HepG2 (cell line): ENCODE data around the gene HEY2. TPM values are rescaled to one million over a fixed set of nuclear protein-coding genes. Genes with fewer than 3 reads are reported as not detected.

Experiments
- ATF7 ChIP-seq, 2 experiments: fragments of 450-650 bp in 1 of 2; sonication (generic) in 1 of 2; formaldehyde crosslinking in 1 of 2; IDR thresholded peaks; 2 replicates each; pipeline versions ENCODE4 v1.4.0 to v1.6.1; 2016 to 2020; ENCODE audit warnings: antibody characterized with exemption in 1 of 2, mild to moderate bottlenecking in 1 of 2, missing genetic modification reagents in 1 of 2
- MED13 ChIP-seq: sonication (generic); formaldehyde crosslinking; IDR thresholded peaks from 2 replicates; pipeline ENCODE4 v1.5.0; 2020; ENCODE audit warnings: missing genetic modification reagents
- SOX13 ChIP-seq, 3 experiments: fragments of 450-650 bp in 1 of 3; sonication (generic) in 1 of 3; formaldehyde crosslinking in 1 of 3; IDR thresholded peaks in 2 of 3; conservative IDR thresholded peaks in 1 of 3; 2 replicates each; pipeline versions ENCODE4 v1.5.0 to v1.6.1; 2016 to 2020; ENCODE audit warnings: antibody characterized with exemption in 1 of 3, mild to moderate bottlenecking in 1 of 3, missing compliant biosample characterization in 1 of 3, missing genetic modification reagents in 1 of 3, moderate library complexity in 1 of 3
- SOX6 ChIP-seq, 2 experiments: fragments of 450-650 bp in 1 of 2; sonication (generic) in 1 of 2; formaldehyde crosslinking in 1 of 2; IDR thresholded peaks; 2 replicates each; pipeline versions ENCODE4 v1.4.0 to v1.6.1; 2017 to 2020; ENCODE audit warnings: antibody characterized with exemption in 1 of 2, mild to moderate bottlenecking in 1 of 2, missing genetic modification reagents in 1 of 2
- TBL1XR1 ChIP-seq: fragments of 150-350 bp; IDR thresholded peaks from 2 replicates; pipeline ENCODE4 v1.6.1; 2014; ENCODE audit warnings: borderline replicate concordance, low read length; ENCODE audit not compliant: partially characterized antibody
- ZC3H13 ChIP-seq: sonication (generic); formaldehyde crosslinking; IDR thresholded peaks from 2 replicates; pipeline ENCODE4 v1.8.1; 2023; ENCODE audit warnings: mild to moderate bottlenecking, missing genetic modification reagents, moderate library complexity
- ZNF354B ChIP-seq: sonication (generic); formaldehyde crosslinking; IDR thresholded peaks from 2 replicates; pipeline ENCODE4 v1.8.0; 2022; ENCODE audit warnings: mild to moderate bottlenecking, missing genetic modification reagents
- ZNF557 ChIP-seq: sonication (generic); formaldehyde crosslinking; IDR thresholded peaks from 2 replicates; pipeline ENCODE4 v1.4.0; 2020; ENCODE audit warnings: missing genetic modification reagents
- ZNF558 ChIP-seq: sonication (generic); formaldehyde crosslinking; IDR thresholded peaks from 2 replicates; pipeline ENCODE4 v1.9.0; 2022; ENCODE audit warnings: mild to moderate bottlenecking, missing genetic modification reagents, borderline replicate concordance
- ZNF589 ChIP-seq: sonication (generic); formaldehyde crosslinking; conservative IDR thresholded peaks from 2 replicates; pipeline ENCODE4 v1.8.0; 2022; ENCODE audit warnings: mild to moderate bottlenecking, moderate library complexity, missing genetic modification reagents
- ZNF615 ChIP-seq: sonication (generic); formaldehyde crosslinking; IDR thresholded peaks from 2 replicates; pipeline ENCODE4 v1.5.0; 2020; ENCODE audit warnings: mild to moderate bottlenecking, missing genetic modification reagents, borderline replicate concordance
- ZNF773 ChIP-seq: sonication (generic); formaldehyde crosslinking; IDR thresholded peaks from 2 replicates; pipeline ENCODE4 v1.4.0; 2020; ENCODE audit warnings: missing genetic modification reagents, borderline replicate concordance
- ZSCAN25 ChIP-seq: sonication (generic); formaldehyde crosslinking; IDR thresholded peaks from 2 replicates; pipeline ENCODE4 v1.8.0; 2022; ENCODE audit warnings: mild to moderate bottlenecking, missing genetic modification reagents
- polyA plus RNA-seq, 8 experiments: library from polyadenylated mRNA; depleted of rRNA in 3 of 8; stranded (reverse) in 7 of 8; unstranded in 1 of 8; fragments of >200 nt; fragmentation: Illumina TruSeq in 4 of 8; extraction: Trizol in 4 of 8; gene quantifications; 2 replicates each; pipeline versions ENCODE4 v1.2.1 to v1.2.3, GENCODE V29; 2011 to 2016; ENCODE audit warnings: low read depth in 4 of 8, missing spikeins in 1 of 8, mixed read lengths in 1 of 8; ENCODE audit not compliant: insufficient read depth in 1 of 8
- total RNA-seq, 5 experiments: library from RNA; depleted of rRNA; stranded (reverse); fragments of >200 nt; fragmentation: Illumina TruSeq; extraction: Trizol; gene quantifications; 2 replicates each; pipeline ENCODE4 v1.2.3, GENCODE V29; 2016; ENCODE audit warnings: low read depth in 1 of 5
- TF ChIP-seq, protein P1 (sequence below): IDR thresholded peaks from 2 replicates; pipeline ENCODE4 v1.6.1; 2012; ENCODE audit warnings: inconsistent platforms
- TF ChIP-seq, protein P2 (sequence below): sonication (generic); formaldehyde crosslinking; IDR thresholded peaks from 2 replicates; pipeline ENCODE4 v1.4.0; 2020; ENCODE audit warnings: missing genetic modification reagents, borderline replicate concordance
- TF ChIP-seq, protein P3 (sequence below): sonication (generic); formaldehyde crosslinking; IDR thresholded peaks from 2 replicates; pipeline ENCODE4 v1.4.0; 2020; ENCODE audit warnings: missing genetic modification reagents
- TF ChIP-seq, protein P4 (sequence below): sonication (generic); formaldehyde crosslinking; IDR thresholded peaks from 2 replicates; pipeline ENCODE4 v1.4.0; 2020; ENCODE audit warnings: missing genetic modification reagents

Gene HEY2
- total and polyA plus RNA-seq, 2 of the 13 experiments (the other 11 are each of a cell fraction or from before 2014, with no cell fraction given): 0.04 TPM

DNA sequence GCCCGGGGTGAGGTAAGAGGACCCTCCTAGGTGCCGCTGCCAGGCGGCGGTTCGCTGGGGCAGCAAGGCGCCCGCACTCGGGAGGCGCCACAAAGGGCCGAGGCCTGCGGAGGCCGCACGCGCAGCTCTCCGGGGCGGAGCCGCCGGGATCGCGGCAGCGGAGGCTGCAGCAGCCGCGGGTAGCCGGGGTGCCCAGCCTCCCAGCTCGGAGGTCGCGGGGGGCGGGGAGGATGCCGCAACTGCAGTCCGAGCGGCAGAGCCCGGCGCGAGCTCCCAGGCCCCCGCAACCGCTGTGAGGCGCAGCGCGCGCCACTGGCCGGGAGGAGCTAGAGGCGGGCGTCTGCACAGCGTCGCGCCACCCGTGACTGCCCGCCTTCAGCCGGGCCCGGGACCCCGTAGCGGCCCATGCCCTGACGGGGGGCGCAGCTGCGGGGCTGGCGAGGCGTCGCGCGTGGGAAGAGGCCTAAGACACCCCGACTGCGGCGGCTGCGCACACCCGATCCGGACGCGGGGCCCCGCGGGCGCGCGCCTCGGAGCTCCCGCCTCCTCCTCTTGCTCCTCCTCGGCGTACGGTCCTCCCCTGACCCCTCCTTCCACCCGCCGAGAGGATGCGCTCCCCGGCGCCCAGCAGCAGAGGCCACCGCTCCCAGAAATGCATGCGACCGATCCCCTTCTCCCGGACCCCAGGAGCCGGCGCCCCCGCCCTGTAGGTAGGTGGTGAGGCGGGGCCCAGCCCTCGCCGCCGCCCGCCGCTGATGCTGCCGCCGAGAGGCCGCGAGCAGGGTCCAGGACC lies 41.1 kb downstream of the HEY2 start, which contains the start of gene NCOA7 (continued):
- TF ChIP-seq TBL1XR1 (peak; percentile 6), MED13 (CRISPR knock-in tag) (peak; percentile 49; the same call in 1 of the 2 replicates), ZC3H13 (CRISPR knock-in tag) (peak; percentile 43; the same call in 1 of the 2 replicates), SOX13 (IDR thresholded peaks at IDR 0.05) (no peak), SOX13 (CRISPR knock-in tag; conservative IDR thresholded peaks at IDR 0.05 in 1 of 2, IDR thresholded peaks at IDR 0.05 in 1 of 2) (peak in 1 of 2 experiments; percentile 23; a peak in 1 of 4 replicates), ZNF589 (CRISPR knock-in tag) (no peak), ZNF354B (CRISPR knock-in tag) (no peak), SOX6 (IDR thresholded peaks at IDR 0.05) (no peak), SOX6 (CRISPR knock-in tag; IDR thresholded peaks at IDR 0.05) (no peak; the same call in 1 of the 2 replicates), ZSCAN25 (CRISPR knock-in tag) (peak; percentile 23; the same call in 1 of the 2 replicates), ZNF615 (CRISPR knock-in tag) (no peak), ATF7 (IDR thresholded peaks at IDR 0.05) (no peak), ATF7 (CRISPR knock-in tag; IDR thresholded peaks at IDR 0.05) (peak; percentile 34; the same call in 1 of the 2 replicates), ZNF773 (CRISPR knock-in tag) (peak; percentile 67; the same call in 1 of the 2 replicates), ZNF557 (peak; percentile 79; the same call in 1 of the 2 replicates), ZNF558 (CRISPR knock-in tag) (peak; percentile 94; the same call in 1 of the 2 replicates)
- TF ChIP-seq, protein P1, sequence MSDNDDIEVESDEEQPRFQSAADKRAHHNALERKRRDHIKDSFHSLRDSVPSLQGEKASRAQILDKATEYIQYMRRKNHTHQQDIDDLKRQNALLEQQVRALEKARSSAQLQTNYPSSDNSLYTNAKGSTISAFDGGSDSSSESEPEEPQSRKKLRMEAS: peak; percentile 77
- TF ChIP-seq, protein P2, sequence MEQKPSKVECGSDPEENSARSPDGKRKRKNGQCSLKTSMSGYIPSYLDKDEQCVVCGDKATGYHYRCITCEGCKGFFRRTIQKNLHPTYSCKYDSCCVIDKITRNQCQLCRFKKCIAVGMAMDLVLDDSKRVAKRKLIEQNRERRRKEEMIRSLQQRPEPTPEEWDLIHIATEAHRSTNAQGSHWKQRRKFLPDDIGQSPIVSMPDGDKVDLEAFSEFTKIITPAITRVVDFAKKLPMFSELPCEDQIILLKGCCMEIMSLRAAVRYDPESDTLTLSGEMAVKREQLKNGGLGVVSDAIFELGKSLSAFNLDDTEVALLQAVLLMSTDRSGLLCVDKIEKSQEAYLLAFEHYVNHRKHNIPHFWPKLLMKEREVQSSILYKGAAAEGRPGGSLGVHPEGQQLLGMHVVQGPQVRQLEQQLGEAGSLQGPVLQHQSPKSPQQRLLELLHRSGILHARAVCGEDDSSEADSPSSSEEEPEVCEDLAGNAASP (CRISPR knock-in tag): no peak; the same call in 1 of the 2 replicates
- TF ChIP-seq, protein P3, sequence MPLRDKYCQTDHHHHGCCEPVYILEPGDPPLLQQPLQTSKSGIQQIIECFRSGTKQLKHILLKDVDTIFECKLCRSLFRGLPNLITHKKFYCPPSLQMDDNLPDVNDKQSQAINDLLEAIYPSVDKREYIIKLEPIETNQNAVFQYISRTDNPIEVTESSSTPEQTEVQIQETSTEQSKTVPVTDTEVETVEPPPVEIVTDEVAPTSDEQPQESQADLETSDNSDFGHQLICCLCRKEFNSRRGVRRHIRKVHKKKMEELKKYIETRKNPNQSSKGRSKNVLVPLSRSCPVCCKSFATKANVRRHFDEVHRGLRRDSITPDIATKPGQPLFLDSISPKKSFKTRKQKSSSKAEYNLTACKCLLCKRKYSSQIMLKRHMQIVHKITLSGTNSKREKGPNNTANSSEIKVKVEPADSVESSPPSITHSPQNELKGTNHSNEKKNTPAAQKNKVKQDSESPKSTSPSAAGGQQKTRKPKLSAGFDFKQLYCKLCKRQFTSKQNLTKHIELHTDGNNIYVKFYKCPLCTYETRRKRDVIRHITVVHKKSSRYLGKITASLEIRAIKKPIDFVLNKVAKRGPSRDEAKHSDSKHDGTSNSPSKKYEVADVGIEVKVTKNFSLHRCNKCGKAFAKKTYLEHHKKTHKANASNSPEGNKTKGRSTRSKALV: peak; percentile 23; the same call in 1 of the 2 replicates
- TF ChIP-seq, protein P4, sequence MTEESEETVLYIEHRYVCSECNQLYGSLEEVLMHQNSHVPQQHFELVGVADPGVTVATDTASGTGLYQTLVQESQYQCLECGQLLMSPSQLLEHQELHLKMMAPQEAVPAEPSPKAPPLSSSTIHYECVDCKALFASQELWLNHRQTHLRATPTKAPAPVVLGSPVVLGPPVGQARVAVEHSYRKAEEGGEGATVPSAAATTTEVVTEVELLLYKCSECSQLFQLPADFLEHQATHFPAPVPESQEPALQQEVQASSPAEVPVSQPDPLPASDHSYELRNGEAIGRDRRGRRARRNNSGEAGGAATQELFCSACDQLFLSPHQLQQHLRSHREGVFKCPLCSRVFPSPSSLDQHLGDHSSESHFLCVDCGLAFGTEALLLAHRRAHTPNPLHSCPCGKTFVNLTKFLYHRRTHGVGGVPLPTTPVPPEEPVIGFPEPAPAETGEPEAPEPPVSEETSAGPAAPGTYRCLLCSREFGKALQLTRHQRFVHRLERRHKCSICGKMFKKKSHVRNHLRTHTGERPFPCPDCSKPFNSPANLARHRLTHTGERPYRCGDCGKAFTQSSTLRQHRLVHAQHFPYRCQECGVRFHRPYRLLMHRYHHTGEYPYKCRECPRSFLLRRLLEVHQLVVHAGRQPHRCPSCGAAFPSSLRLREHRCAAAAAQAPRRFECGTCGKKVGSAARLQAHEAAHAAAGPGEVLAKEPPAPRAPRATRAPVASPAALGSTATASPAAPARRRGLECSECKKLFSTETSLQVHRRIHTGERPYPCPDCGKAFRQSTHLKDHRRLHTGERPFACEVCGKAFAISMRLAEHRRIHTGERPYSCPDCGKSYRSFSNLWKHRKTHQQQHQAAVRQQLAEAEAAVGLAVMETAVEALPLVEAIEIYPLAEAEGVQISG (CRISPR knock-in tag): peak; percentile 79
